GM18951 (cell line): Measurements from ENCODE around the gene MTTP.
A peak's percentile ranks its signal among the peaks of the same experiment; 100 is the strongest.
"Not testable (repeated sequence)": the region's sequence is repeated elsewhere in the genome, so short reads cannot be mapped to it uniquely, and the experiment has no call there.

Source experiments
- POLR2A ChIP-seq: IDR thresholded peaks from 4 replicates; pipeline ENCODE4 v1.6.1; 2011; ENCODE audit warnings: mild to moderate bottlenecking; ENCODE audit not compliant: insufficient read length, insufficient read depth; ENCODE audit errors: extremely low read depth
- in situ Hi-C: fragments of 300-500 bp; cut with MboI; formaldehyde crosslinking; loops from one replicate; pipeline ENCODE4 v1.12.0; 2022; ENCODE audit warnings: low sequenced_read_pairs, mixed read lengths, inconsistent platforms; ENCODE audit not compliant: unreplicated experiment

Gene MTTP

GRCh38 chr4:99574530-99575324, at the start of gene MTTP:
MTTP (plus strand) TSS chr4:99574824; CDS start chr4:99574910, 86 bp downstream.
- in situ Hi-C loops, result no loop called here
- no peak for TF ChIP-seq POLR2A

GRCh38 chr4:99529228-99529627, 45.4 kb upstream of the MTTP start:
- in situ Hi-C loops, result no loop called here
- no peak for TF ChIP-seq POLR2A

- in situ Hi-C loops, result no loop called here
- no peak for TF ChIP-seq POLR2A
Observed at GRCh38 chr4:99529956-99530355, 44.7 kb upstream of the MTTP start.

- in situ Hi-C loops, result not testable (repeated sequence)
Observed at GRCh38 chr4:99534699-99535098, 39.9 kb upstream of the MTTP start.

GRCh38 chr4:99536271-99536670, 38.4 kb upstream of the MTTP start:
- TF ChIP-seq POLR2A, result no peak
- in situ Hi-C loops, result no loop called here

- in situ Hi-C loops, result no loop called here
- TF ChIP-seq POLR2A, result no peak
Observed at GRCh38 chr4:99536848-99537247, 37.8 kb upstream of the MTTP start.

- in situ Hi-C loops, result no loop called here
- no peak for TF ChIP-seq POLR2A
Observed at GRCh38 chr4:99537674-99538073, 37.0 kb upstream of the MTTP start.

- TF ChIP-seq POLR2A, result no peak
- in situ Hi-C loops, result no loop called here
Observed at GRCh38 chr4:99540277-99540939, 34.2 kb upstream of the MTTP start.

- in situ Hi-C loops, result no loop called here
- no peak for TF ChIP-seq POLR2A
Observed at GRCh38 chr4:99552872-99553271, 21.8 kb upstream of the MTTP start.

GRCh38 chr4:99563310-99564186, 11.1 kb upstream of the MTTP start, which contains the start of gene TRMT10A:
TRMT10A (minus strand) TSS chr4:99564039; CDS start chr4:99559338, 4,701 bp downstream.
- peak; percentile 83 for TF ChIP-seq POLR2A
- in situ Hi-C loops, result loop anchor here (5.0 kb wide), 1 partner anchor 324 kb away; no protein-coding TSS in a partner anchor

GRCh38 chr4:99564921-99565320, 9.7 kb upstream of the MTTP start:
- no peak for TF ChIP-seq POLR2A
- in situ Hi-C loops, result loop anchor here (5.0 kb wide), 1 partner anchor 322 kb away; no protein-coding TSS in a partner anchor

GRCh38 chr4:99571883-99572282, 2.7 kb upstream of the MTTP start:
- in situ Hi-C loops, result no loop called here
- TF ChIP-seq POLR2A, result no peak

GRCh38 chr4:99572527-99573240, 1.9 kb upstream of the MTTP start:
- in situ Hi-C loops, result no loop called here
- TF ChIP-seq POLR2A, result no peak
